Lower leg skin (tissue), 4 donors: Measurements from ENCODE around the gene FOXJ3. TPM values are rescaled to one million over a fixed set of nuclear protein-coding genes. Genes with fewer than 3 reads are reported as not detected.

Experiments
- DNase-seq, 2 donors: peaks; one replicate each; pipeline ENCODE4 v3.0.0-alpha.2; 2019; ENCODE audit warnings: low spot score in 2 of 2
- H3K4me3 ChIP-seq: fragments of 200-600 bp; sonication (generic); 2 replicates; pipeline ENCODE4 v1.5.1; 2017; ENCODE audit warnings: mild to moderate bottlenecking, low read depth; ENCODE audit not compliant: poor library complexity, severe bottlenecking
- CTCF ChIP-seq, 3 donors: fragments of 450-650 bp; IDR thresholded peaks; one replicate each; pipeline ENCODE4 v1.5.1; 2016; ENCODE audit warnings: antibody characterized with exemption in 3 of 3, mild to moderate bottlenecking in 3 of 3, moderate library complexity in 2 of 3
- POLR2A ChIP-seq, 2 donors: fragments of 450-650 bp; IDR thresholded peaks; one replicate each; pipeline ENCODE4 v1.6.1; 2016 to 2017; ENCODE audit warnings: antibody characterized with exemption in 2 of 2, mild to moderate bottlenecking in 1 of 2, moderate library complexity in 1 of 2
- WGBS, 2 donors: methylation state at CpG; one replicate each; pipeline ENCODE4 v1.1.5; 2018; 5-methylcytosine and 5-hydroxymethylcytosine counted together
- intact Hi-C: fragments of 100-400 bp; cut with DNase I; formaldehyde crosslinking; loops from one replicate; pipeline ENCODE4 v1.15.0; 2023; ENCODE audit warnings: low total_unique reads
- total RNA-seq, 4 donors: library from RNA; depleted of rRNA; stranded (reverse); fragments of >200 nt; gene quantifications; one replicate each; pipeline ENCODE4 v1.1.0, GENCODE V29; 2016

The FOXJ3 gene
- total RNA-seq, 4 donors from 2014 or later: 29.8 to 39.6 (median 35.9) TPM

DNA sequence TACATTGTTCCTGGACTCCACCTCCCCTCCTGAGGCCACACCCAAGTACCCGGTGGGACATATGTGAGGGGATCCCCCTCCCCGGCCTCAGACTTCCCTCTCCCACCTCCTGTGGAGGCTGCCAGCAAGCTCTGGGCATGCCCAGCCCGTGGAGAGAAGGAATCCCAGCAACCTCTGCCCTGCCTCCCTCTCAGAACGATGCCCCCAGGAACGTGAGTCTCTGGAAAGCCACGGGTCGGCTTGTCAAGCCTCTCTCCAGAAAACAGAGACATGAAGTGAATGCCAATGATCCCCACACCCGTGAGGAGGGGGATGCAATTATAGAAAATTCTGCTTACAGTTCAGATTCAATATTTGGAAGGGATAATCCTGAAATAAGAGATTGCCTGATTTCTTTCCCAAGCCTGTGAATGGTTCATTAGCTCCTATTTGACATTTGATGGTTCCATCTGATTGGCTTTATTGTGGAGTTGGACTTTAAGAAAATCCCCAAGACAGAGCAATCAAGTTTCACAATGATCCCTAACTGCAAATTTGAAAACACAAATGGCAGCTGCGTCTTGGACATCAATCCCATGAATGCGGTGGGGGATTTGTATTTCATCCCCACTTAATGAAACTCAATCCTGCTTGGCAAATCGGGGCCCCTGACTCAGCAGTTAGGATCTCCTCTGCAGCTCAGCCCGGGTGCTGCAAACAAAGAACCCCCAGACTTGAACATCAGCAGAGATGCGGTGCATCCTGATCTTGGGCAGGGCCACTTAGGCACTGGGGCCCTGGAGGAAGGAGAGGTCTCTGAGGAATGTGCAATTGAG lies 190.9 kb downstream of the FOXJ3 start:
- intact Hi-C loops: no loop called here
- TF ChIP-seq CTCF (IDR thresholded peaks at IDR 0.05) (no peak), POLR2A (IDR thresholded peaks at IDR 0.05) (no peak)
- peak in 1 of 2 donors; percentile 65 for DNase-seq
- H3K4me3 ChIP-seq: no peak overlapping the region
- 51 to 54% methylated on average over 13 of the region's 13 CpGs for WGBS, 2 donors

GRCh38 chr1:42142894-42143675 lies 191.9 kb downstream of the FOXJ3 start:
- TF ChIP-seq CTCF (IDR thresholded peaks at IDR 0.05) (no peak), POLR2A (IDR thresholded peaks at IDR 0.05) (no peak)
- WGBS, 2 donors: 26 to 28% methylated on average over 4 of the region's 4 CpGs
- H3K4me3 ChIP-seq: no peak overlapping the region
- intact Hi-C loops: no loop called here
- peak in 1 of 2 donors; percentile 52 for DNase-seq

DNA sequence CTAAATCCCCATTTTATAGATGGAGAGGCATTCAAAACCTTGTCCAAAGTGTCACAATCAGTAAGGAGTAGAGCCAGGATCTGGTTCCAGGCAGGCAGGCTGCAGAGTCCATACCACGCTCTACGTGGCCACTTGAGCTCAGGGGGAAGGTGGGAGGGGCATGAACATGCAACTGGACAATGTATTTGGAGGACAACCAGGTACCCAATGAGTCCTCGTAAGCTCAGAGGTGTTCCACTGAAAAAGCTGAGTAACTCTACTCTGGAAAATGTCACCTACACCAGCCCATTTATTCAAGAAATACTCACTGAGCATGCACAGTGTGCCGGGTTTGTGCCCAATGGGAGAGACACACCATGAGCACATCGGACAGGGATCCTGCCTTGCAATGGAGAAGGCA lies 193.1 kb downstream of the FOXJ3 start:
- 81 to 85% methylated on average over 5 of the region's 5 CpGs for WGBS, 2 donors
- H3K4me3 ChIP-seq: no peak overlapping the region
- DNase-seq: peak in 1 of 2 donors; percentile 52
- TF ChIP-seq POLR2A (IDR thresholded peaks at IDR 0.05) (no peak), CTCF (IDR thresholded peaks at IDR 0.05) (no peak)
- intact Hi-C loops: no loop called here

DNA sequence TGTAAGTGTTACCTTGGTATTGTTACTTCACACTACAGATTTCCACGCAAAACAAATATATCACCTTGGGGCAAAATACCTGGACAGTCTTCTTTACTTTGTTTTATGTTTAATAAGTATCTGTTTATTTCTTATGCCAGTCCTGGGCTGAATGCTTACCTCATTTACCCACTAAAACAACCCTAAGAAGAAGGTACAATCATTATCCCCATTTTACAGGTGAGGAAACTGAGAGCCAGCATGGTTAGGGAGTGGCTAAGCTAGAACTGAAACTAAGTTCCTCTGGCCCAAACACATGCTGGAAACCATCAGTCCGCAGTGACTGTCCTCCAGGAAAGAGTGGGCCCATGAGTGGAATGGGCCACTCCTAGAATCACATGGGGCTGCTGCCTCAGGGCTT lies 194.8 kb downstream of the FOXJ3 start:
- WGBS, 2 donors: 83 to 88% methylated on average over 2 of the region's 2 CpGs
- TF ChIP-seq CTCF (IDR thresholded peaks at IDR 0.05) (no peak), POLR2A (IDR thresholded peaks at IDR 0.05) (no peak)
- intact Hi-C loops: no loop called here
- no peak for DNase-seq
- no peak overlapping the region for H3K4me3 ChIP-seq

DNA sequence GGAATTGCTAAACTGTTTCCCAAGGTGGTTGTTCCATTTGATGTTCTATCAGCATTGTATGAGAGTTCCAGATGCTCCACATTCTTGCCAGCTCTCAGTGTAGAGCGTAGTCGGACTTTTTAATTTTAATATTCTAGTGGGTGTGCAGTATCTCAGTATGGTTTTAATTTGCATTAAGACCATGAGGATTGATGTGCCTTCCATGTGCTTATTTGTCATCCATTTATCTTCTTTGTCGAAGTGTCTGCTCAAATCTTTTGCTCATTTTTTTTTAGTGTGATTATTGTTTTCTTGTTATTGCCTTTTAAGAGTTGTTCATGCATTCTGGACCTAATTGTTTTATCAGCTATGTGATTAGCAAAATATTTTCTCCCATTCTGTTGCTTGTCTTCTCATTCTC lies 195.6 kb downstream of the FOXJ3 start:
- no peak overlapping the region for H3K4me3 ChIP-seq
- TF ChIP-seq CTCF (IDR thresholded peaks at IDR 0.05) (no peak), POLR2A (IDR thresholded peaks at IDR 0.05) (no peak)
- no peak for DNase-seq
- intact Hi-C loops: no loop called here
- WGBS, 2 donors: 79 to 82% methylated on average over 3 of the region's 3 CpGs
